ENCODE measurements around the gene MAP6. TPM values are rescaled to one million over a fixed set of nuclear protein-coding genes. Genes with fewer than 3 reads are reported as not detected.
A peak's percentile ranks its signal among the peaks of the same experiment; 100 is the strongest.

The MAP6 gene
- total RNA-seq = under 1 TPM; 0.07 to 0.16 TPM
- not detected for polyA plus RNA-seq

GRCh38 chr11:75668451-75669297 lies at the start of gene MAP6:
Gene MAP6 (minus strand): TSS chr11:75669038. CDS start chr11:75668369, 669 bp downstream.
- Mint-ChIP-seq H3K4me1 (peaks cover 8 to 16% (median 12%) of the 10 kb centered on the region in 3 donors), H3K36me3 (no peaks in the 10 kb centered on the region), H3K4me3 (peak within 1 kb of the TSS; percentile 52 to 89 (median 83)), H3K27ac (no peak within 1 kb of the TSS), H3K27me3 (peaks cover 54 to 76% of the 10 kb centered on the region in 2 donors), H3K9me3 (peaks cover 0 to 6% (median 2%) of the 10 kb centered on the region in 5 donors)
- Histone ChIP-seq H3K4me3 (ENCODE audit: low read length) (peak within 1 kb of the TSS; percentile 41), H3K9me3 (ENCODE audit: low read length) (no peaks in the 10 kb centered on the region), H3K27me3 (ENCODE audit: insufficient read depth, low read length, poor library complexity, severe bottlenecking) (peaks cover 32% of the 10 kb centered on the region), H3K27ac (ENCODE audit: low read depth, low read length) (no peak within 1 kb of the TSS), H3K36me3 (ENCODE audit: insufficient read depth, low read length) (no peaks in the 10 kb centered on the region), H3K4me1 (ENCODE audit: insufficient read depth, low read length) (no peaks in the 10 kb centered on the region)
- POLR2A ChIA-PET = no interaction called here
- no peak for DNase-seq
- CTCF ChIA-PET = no interaction called here

- CTCF ChIA-PET = interaction anchor here (0.9 to 1.1 kb wide), 2 partner anchors 11 to 12 kb away, joined by 4 read pairs; no protein-coding TSS in a partner anchor
- Mint-ChIP-seq H3K27me3 (peaks cover 1 to 6% of the 10 kb centered on the region in 2 donors), H3K4me1 (no peaks in the 10 kb centered on the region), H3K36me3 (no peaks in the 10 kb centered on the region), H3K9me3 (no peaks in the 10 kb centered on the region), H3K27ac (no peak within 1 kb of the TSS), H3K4me3 (no peak within 1 kb of the TSS)
- Histone ChIP-seq H3K9me3 (ENCODE audit: low read length) (no peaks in the 10 kb centered on the region), H3K36me3 (ENCODE audit: insufficient read depth, low read length) (no peaks in the 10 kb centered on the region), H3K27me3 (ENCODE audit: insufficient read depth, low read length, poor library complexity, severe bottlenecking) (no peaks in the 10 kb centered on the region), H3K4me1 (ENCODE audit: insufficient read depth, low read length) (no peaks in the 10 kb centered on the region), H3K27ac (ENCODE audit: low read depth, low read length) (no peak within 1 kb of the TSS), H3K4me3 (ENCODE audit: low read length) (no peak within 1 kb of the TSS)
- DNase-seq = no peak
- POLR2A ChIA-PET = no interaction called here
These were observed 49.0 kb upstream of the MAP6 start, which contains the start of gene MOGAT2 for GRCh38 chr11:75717608-75718418. Gene MOGAT2 (plus strand): TSS chr11:75717838. CDS start chr11:75717889, 51 bp downstream.

- Mint-ChIP-seq H3K4me3 (no peak overlapping the region), H3K4me1 (no peaks in the 10 kb centered on the region), H3K27me3 (peaks cover 1 to 6% of the 10 kb centered on the region in 2 donors), H3K27ac (no peak overlapping the region), H3K36me3 (no peaks in the 10 kb centered on the region), H3K9me3 (no peaks in the 10 kb centered on the region)
- Histone ChIP-seq H3K4me3 (ENCODE audit: low read length) (no peak overlapping the region), H3K27ac (ENCODE audit: low read depth, low read length) (no peak overlapping the region), H3K9me3 (ENCODE audit: low read length) (no peaks in the 10 kb centered on the region), H3K27me3 (ENCODE audit: insufficient read depth, low read length, poor library complexity, severe bottlenecking) (no peaks in the 10 kb centered on the region), H3K4me1 (ENCODE audit: insufficient read depth, low read length) (no peaks in the 10 kb centered on the region), H3K36me3 (ENCODE audit: insufficient read depth, low read length) (no peaks in the 10 kb centered on the region)
- DNase-seq = no peak
- ChIA-PET CTCF (interaction anchor here (1.1 kb wide), 1 partner anchor 11 kb away, joined by 4 read pairs; no protein-coding TSS in a partner anchor), POLR2A (no interaction called here)
These were observed 47.8 kb upstream of the MAP6 start for GRCh38 chr11:75716659-75717058.

GRCh38 chr11:75715688-75716087 lies 46.9 kb upstream of the MAP6 start:
- Histone ChIP-seq H3K4me3 (ENCODE audit: low read length) (no peak overlapping the region), H3K9me3 (ENCODE audit: low read length) (no peaks in the 10 kb centered on the region), H3K36me3 (ENCODE audit: insufficient read depth, low read length) (no peaks in the 10 kb centered on the region), H3K4me1 (ENCODE audit: insufficient read depth, low read length) (no peaks in the 10 kb centered on the region), H3K27ac (ENCODE audit: low read depth, low read length) (no peak overlapping the region), H3K27me3 (ENCODE audit: insufficient read depth, low read length, poor library complexity, severe bottlenecking) (no peaks in the 10 kb centered on the region)
- DNase-seq = no peak
- H3K27ac Mint-ChIP-seq = no peak overlapping the region
- no peaks in the 10 kb centered on the region for H3K4me1 Mint-ChIP-seq
- ChIA-PET POLR2A (no interaction called here), CTCF (no interaction called here)
- no peaks in the 10 kb centered on the region for H3K36me3 Mint-ChIP-seq
- peaks cover 1 to 6% of the 10 kb centered on the region in 2 donors for H3K27me3 Mint-ChIP-seq
- no peaks in the 10 kb centered on the region for H3K9me3 Mint-ChIP-seq
- no peak overlapping the region for H3K4me3 Mint-ChIP-seq

- no peaks in the 10 kb centered on the region for H3K9me3 Mint-ChIP-seq
- H3K9me3 ChIP-seq (ENCODE audit: low read length) = no peaks in the 10 kb centered on the region
- peak overlapping the region in 1 of 8 donors; percentile 13 for H3K27ac Mint-ChIP-seq
- ChIA-PET POLR2A (no interaction called here), CTCF (interaction anchor here (0.8 kb wide), 1 partner anchor 8 kb away, joined by 6 read pairs; no protein-coding TSS in a partner anchor)
- H3K36me3 ChIP-seq (ENCODE audit: insufficient read depth, low read length) = no peaks in the 10 kb centered on the region
- no peaks in the 10 kb centered on the region for H3K4me1 Mint-ChIP-seq
- H3K4me3 ChIP-seq (ENCODE audit: low read length) = no peak overlapping the region
- no peaks in the 10 kb centered on the region for H3K27me3 ChIP-seq (ENCODE audit: insufficient read depth, low read length, poor library complexity, severe bottlenecking)
- no peak overlapping the region for H3K27ac ChIP-seq (ENCODE audit: low read depth, low read length)
- H3K27me3 Mint-ChIP-seq = peaks cover 1 to 6% of the 10 kb centered on the region in 2 donors
- no peaks in the 10 kb centered on the region for H3K4me1 ChIP-seq (ENCODE audit: insufficient read depth, low read length)
- H3K36me3 Mint-ChIP-seq = no peaks in the 10 kb centered on the region
- DNase-seq = no peak
- H3K4me3 Mint-ChIP-seq = no peak overlapping the region
These were observed 45.4 kb upstream of the MAP6 start for GRCh38 chr11:75714211-75714610.

GRCh38 chr11:75706260-75706729 lies 37.5 kb upstream of the MAP6 start:
- CTCF ChIA-PET = interaction anchor here (0.7 to 1.8 kb wide), 15 partner anchors 8 to 583 kb away, joined by 3 to 8 read pairs (median 4); partner anchors contain the start of gene MOGAT2
- Histone ChIP-seq H3K36me3 (ENCODE audit: insufficient read depth, low read length) (no peaks in the 10 kb centered on the region), H3K4me1 (ENCODE audit: insufficient read depth, low read length) (peaks cover 5% of the 10 kb centered on the region), H3K27me3 (ENCODE audit: insufficient read depth, low read length, poor library complexity, severe bottlenecking) (no peaks in the 10 kb centered on the region), H3K4me3 (ENCODE audit: low read length) (no peak overlapping the region), H3K27ac (ENCODE audit: low read depth, low read length) (no peak overlapping the region), H3K9me3 (ENCODE audit: low read length) (no peaks in the 10 kb centered on the region)
- Mint-ChIP-seq H3K27me3 (peaks cover 0 to 5% of the 10 kb centered on the region in 2 donors), H3K27ac (no peak overlapping the region), H3K4me3 (no peak overlapping the region), H3K4me1 (peaks cover 2 to 14% (median 11%) of the 10 kb centered on the region in 3 donors), H3K36me3 (peaks cover 0 to 2% (median 0%) of the 10 kb centered on the region in 3 donors), H3K9me3 (no peaks in the 10 kb centered on the region)
- peak; percentile 43 to 61 (median 46) for DNase-seq
- POLR2A ChIA-PET = no interaction called here

GRCh38 chr11:75705541-75705940 lies 36.7 kb upstream of the MAP6 start:
- Histone ChIP-seq H3K4me1 (ENCODE audit: insufficient read depth, low read length) (peaks cover 5% of the 10 kb centered on the region), H3K36me3 (ENCODE audit: insufficient read depth, low read length) (no peaks in the 10 kb centered on the region), H3K9me3 (ENCODE audit: low read length) (no peaks in the 10 kb centered on the region), H3K27ac (ENCODE audit: low read depth, low read length) (no peak overlapping the region), H3K27me3 (ENCODE audit: insufficient read depth, low read length, poor library complexity, severe bottlenecking) (no peaks in the 10 kb centered on the region), H3K4me3 (ENCODE audit: low read length) (no peak overlapping the region)
- Mint-ChIP-seq H3K27me3 (peaks cover 1 to 5% of the 10 kb centered on the region in 2 donors), H3K4me1 (peaks cover 2 to 14% (median 11%) of the 10 kb centered on the region in 3 donors), H3K4me3 (peak overlapping the region in 1 of 7 donors; percentile 2), H3K36me3 (peaks cover 0 to 2% (median 0%) of the 10 kb centered on the region in 3 donors), H3K9me3 (no peaks in the 10 kb centered on the region), H3K27ac (peak overlapping the region in 1 of 8 donors; percentile 43)
- DNase-seq = no peak
- CTCF ChIA-PET = interaction anchor here (0.7 to 1.6 kb wide), 14 partner anchors 7 to 584 kb away, joined by 3 to 6 read pairs (median 4); partner anchors contain the start of gene MOGAT2
- POLR2A ChIA-PET = no interaction called here
